ENCODE results near the gene DNAH8.

Gene DNAH8

DNA sequence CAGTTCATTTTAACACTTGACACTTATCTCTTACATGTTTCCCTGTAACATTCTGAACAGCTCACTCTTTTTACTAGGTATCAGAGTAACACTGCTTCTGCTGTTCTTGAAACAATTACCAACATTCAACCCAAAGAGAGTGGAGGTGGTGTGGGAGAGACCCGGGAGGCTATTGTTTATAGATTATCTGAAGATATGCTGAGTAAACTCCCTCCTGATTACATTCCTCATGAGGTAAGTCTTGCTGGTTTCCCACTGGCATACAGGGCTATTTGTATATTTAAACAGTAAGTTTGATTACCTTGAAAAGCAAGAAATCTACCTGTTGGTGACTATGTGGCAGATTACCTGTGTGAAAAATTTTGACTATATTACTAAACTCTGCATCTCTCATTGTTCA, 293.6 kb downstream of the DNAH8 start:
- Histone ChIP-seq H3K27ac (ENCODE audit: low read depth, low read length) (no peak overlapping the region), H3K9ac (ENCODE audit: low read depth in 1 of 2, low read length in 2 of 2) (no peak overlapping the region), H3K4me1 (ENCODE audit: control insufficient read depth in 1 of 2, insufficient read depth in 2 of 2, low read length in 2 of 2) (no peaks in the 10 kb centered on the region), H3K36me3 (ENCODE audit: control insufficient read depth in 1 of 2, insufficient read depth in 2 of 2, low read length in 2 of 2) (no peaks in the 10 kb centered on the region), H3K9me3 (ENCODE audit: control insufficient read depth in 1 of 2, low read length in 2 of 2) (no peaks in the 10 kb centered on the region), H3K4me3 (ENCODE audit: low read depth in 1 of 2, low read length in 2 of 2) (no peak overlapping the region), H3K27me3 (ENCODE audit: control insufficient read depth in 1 of 2, insufficient read depth in 2 of 2, low read length in 2 of 2) (peaks cover 0 to 11% of the 10 kb centered on the region in 2 donors)

DNA sequence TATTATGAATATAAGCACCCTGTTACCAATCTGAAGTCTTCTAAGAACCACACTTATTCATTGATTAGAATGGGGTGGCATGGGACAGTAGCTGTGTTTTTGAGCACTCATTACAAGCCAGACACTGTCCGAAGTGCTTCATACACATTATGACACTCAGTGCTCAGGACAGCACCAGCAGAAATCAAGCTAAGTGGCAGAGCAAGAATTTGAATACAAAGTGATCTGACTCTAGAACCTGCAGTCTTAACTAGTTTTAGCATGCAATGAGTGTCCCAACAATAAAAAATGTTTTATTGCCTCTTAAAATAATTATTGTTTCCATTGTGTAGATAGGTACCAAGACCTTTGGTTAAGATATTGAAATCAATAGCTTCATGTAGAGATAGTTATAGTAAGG, 294.4 kb downstream of the DNAH8 start:
- no peak overlapping the region for H3K4me3 ChIP-seq (ENCODE audit: low read depth in 1 of 2, low read length in 2 of 2)

DNA sequence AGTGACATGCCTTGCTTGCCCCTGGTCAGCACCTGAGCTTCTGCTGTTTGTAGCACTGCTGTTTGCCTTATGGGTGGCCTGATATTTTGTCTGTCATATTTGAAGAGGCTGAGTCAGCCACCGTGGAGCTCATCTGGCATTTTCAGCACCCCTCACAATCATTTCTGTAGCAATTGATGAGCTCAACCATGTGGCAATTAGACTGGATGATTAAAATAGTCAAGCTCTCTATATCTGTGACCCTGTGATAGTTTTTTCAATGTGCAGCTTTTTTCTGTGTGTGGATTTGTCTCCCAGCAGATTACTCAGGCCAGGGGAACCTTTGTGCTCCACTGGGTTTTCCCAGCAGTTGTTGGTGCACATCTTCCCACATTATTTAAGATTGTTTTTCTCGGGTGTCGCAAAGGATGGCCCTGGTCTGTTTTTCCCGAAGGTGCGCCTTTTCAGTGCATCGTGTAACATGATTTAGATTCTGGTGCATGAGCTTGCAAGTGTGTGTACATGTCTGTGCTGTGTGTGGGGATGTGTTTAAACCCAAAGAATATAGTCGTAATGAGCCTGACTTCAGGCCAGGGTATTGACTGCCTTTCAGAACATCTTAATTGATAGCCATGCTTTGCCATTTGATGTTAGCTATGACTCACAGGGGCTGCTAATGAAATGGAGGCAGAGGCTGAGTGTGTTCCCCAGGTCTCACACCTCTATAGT, 301.9 kb downstream of the DNAH8 start:
- no peak overlapping the region for H3K27ac ChIP-seq (ENCODE audit: low read depth, low read length)
- no peak overlapping the region for H3K9ac ChIP-seq (ENCODE audit: low read depth in 1 of 2, low read length in 2 of 2)
- H3K36me3 ChIP-seq (ENCODE audit: control insufficient read depth in 1 of 2, insufficient read depth in 2 of 2, low read length in 2 of 2), result no peaks in the 10 kb centered on the region
- H3K4me3 ChIP-seq (ENCODE audit: low read depth in 1 of 2, low read length in 2 of 2), result no peak overlapping the region
- no peaks in the 10 kb centered on the region for H3K4me1 ChIP-seq (ENCODE audit: control insufficient read depth in 1 of 2, insufficient read depth in 2 of 2, low read length in 2 of 2)
- peaks cover 0 to 3% of the 10 kb centered on the region in 2 donors for H3K27me3 ChIP-seq (ENCODE audit: control insufficient read depth in 1 of 2, insufficient read depth in 2 of 2, low read length in 2 of 2)
- no peaks in the 10 kb centered on the region for H3K9me3 ChIP-seq (ENCODE audit: control insufficient read depth in 1 of 2, low read length in 2 of 2)

More for the DNA sequence above, 294.4 kb downstream of the DNAH8 start:
- peaks cover 0 to 11% of the 10 kb centered on the region in 2 donors for H3K27me3 ChIP-seq (ENCODE audit: control insufficient read depth in 1 of 2, insufficient read depth in 2 of 2, low read length in 2 of 2)
- H3K36me3 ChIP-seq (ENCODE audit: control insufficient read depth in 1 of 2, insufficient read depth in 2 of 2, low read length in 2 of 2), result no peaks in the 10 kb centered on the region
- no peaks in the 10 kb centered on the region for H3K4me1 ChIP-seq (ENCODE audit: control insufficient read depth in 1 of 2, insufficient read depth in 2 of 2, low read length in 2 of 2)
- H3K27ac ChIP-seq (ENCODE audit: low read depth, low read length), result no peak overlapping the region
- H3K9me3 ChIP-seq (ENCODE audit: control insufficient read depth in 1 of 2, low read length in 2 of 2), result no peaks in the 10 kb centered on the region
- no peak overlapping the region for H3K9ac ChIP-seq (ENCODE audit: low read depth in 1 of 2, low read length in 2 of 2)

DNA sequence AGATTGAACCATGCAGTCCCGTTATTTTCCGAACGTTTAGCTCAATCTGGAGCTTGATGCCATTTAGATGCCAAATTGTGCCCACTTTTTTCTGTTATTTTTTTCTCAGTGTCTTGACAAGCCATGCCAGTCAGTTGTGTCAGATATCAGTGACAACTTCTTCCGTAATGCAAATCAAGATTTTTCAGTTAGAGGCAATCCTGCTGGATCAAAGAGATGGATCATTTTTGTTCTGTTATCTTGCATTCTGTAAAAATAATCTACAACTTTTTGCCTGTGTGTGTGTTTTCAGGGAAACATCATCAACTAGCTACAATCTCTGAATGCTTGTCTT, 302.4 kb downstream of the DNAH8 start:
- H3K4me1 ChIP-seq (ENCODE audit: control insufficient read depth in 1 of 2, insufficient read depth in 2 of 2, low read length in 2 of 2), result no peaks in the 10 kb centered on the region

DNA sequence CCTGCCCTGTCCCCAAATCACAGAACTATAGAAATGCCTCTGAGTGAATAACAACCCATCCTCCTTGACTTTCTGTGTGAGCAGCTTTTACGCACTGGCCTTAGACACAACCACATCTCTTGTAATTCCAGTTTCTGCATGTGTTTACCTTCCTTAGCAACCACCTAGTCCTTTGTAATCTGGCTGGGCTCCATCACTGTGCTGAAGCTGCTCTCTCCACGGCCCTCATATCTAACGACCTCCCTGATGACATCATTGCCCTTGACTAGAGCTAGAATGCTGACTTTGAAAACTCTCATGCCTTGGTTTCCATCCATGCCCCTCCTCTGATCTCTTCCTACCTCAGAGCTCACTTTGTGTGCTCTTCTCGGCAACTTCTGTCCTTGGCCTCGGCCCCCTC, 303.0 kb downstream of the DNAH8 start:
- H3K4me1 ChIP-seq (ENCODE audit: control insufficient read depth in 1 of 2, insufficient read depth in 2 of 2, low read length in 2 of 2), result no peaks in the 10 kb centered on the region
- H3K27me3 ChIP-seq (ENCODE audit: control insufficient read depth in 1 of 2, insufficient read depth in 2 of 2, low read length in 2 of 2), result no peaks in the 10 kb centered on the region
- H3K9me3 ChIP-seq (ENCODE audit: control insufficient read depth in 1 of 2, low read length in 2 of 2), result no peaks in the 10 kb centered on the region
- H3K27ac ChIP-seq (ENCODE audit: low read depth, low read length), result no peak overlapping the region
- H3K36me3 ChIP-seq (ENCODE audit: control insufficient read depth in 1 of 2, insufficient read depth in 2 of 2, low read length in 2 of 2), result no peaks in the 10 kb centered on the region
- H3K9ac ChIP-seq (ENCODE audit: low read depth in 1 of 2, low read length in 2 of 2), result no peak overlapping the region
- no peak overlapping the region for H3K4me3 ChIP-seq (ENCODE audit: low read depth in 1 of 2, low read length in 2 of 2)

More for the DNA sequence above, 302.4 kb downstream of the DNAH8 start:
- Histone ChIP-seq H3K9ac (ENCODE audit: low read depth in 1 of 2, low read length in 2 of 2) (no peak overlapping the region), H3K4me3 (ENCODE audit: low read depth in 1 of 2, low read length in 2 of 2) (no peak overlapping the region), H3K36me3 (ENCODE audit: control insufficient read depth in 1 of 2, insufficient read depth in 2 of 2, low read length in 2 of 2) (no peaks in the 10 kb centered on the region), H3K27me3 (ENCODE audit: control insufficient read depth in 1 of 2, insufficient read depth in 2 of 2, low read length in 2 of 2) (no peaks in the 10 kb centered on the region), H3K9me3 (ENCODE audit: control insufficient read depth in 1 of 2, low read length in 2 of 2) (no peaks in the 10 kb centered on the region), H3K27ac (ENCODE audit: low read depth, low read length) (no peak overlapping the region)

DNA sequence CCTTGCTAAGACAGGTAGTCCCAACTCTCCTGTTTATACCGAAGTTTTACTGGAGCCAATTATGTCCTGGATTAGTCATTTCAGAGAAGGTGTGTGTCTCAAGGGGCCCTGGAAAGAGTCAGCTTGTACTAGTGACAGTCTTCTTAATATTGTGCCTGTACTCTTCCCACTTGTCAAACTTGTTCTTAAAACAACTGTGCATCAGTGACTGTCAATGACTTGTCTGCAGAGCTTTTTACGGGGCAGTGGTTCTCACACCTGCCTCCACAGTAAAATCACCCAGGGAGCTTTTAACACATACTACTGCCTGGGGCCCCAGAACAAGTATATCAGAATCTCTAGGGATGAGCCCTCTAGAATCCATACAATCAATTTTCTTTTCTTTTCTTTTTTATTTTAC, 305.0 kb downstream of the DNAH8 start:
- H3K4me3 ChIP-seq (ENCODE audit: low read depth in 1 of 2, low read length in 2 of 2), result no peak overlapping the region
- no peak overlapping the region for H3K9ac ChIP-seq (ENCODE audit: low read depth in 1 of 2, low read length in 2 of 2)
- no peaks in the 10 kb centered on the region for H3K9me3 ChIP-seq (ENCODE audit: control insufficient read depth in 1 of 2, low read length in 2 of 2)
- peaks cover 0 to 7% of the 10 kb centered on the region in 2 donors for H3K27me3 ChIP-seq (ENCODE audit: control insufficient read depth in 1 of 2, insufficient read depth in 2 of 2, low read length in 2 of 2)
- no peaks in the 10 kb centered on the region for H3K36me3 ChIP-seq (ENCODE audit: control insufficient read depth in 1 of 2, insufficient read depth in 2 of 2, low read length in 2 of 2)
- no peak overlapping the region for H3K27ac ChIP-seq (ENCODE audit: low read depth, low read length)
- H3K4me1 ChIP-seq (ENCODE audit: control insufficient read depth in 1 of 2, insufficient read depth in 2 of 2, low read length in 2 of 2), result no peaks in the 10 kb centered on the region

DNA sequence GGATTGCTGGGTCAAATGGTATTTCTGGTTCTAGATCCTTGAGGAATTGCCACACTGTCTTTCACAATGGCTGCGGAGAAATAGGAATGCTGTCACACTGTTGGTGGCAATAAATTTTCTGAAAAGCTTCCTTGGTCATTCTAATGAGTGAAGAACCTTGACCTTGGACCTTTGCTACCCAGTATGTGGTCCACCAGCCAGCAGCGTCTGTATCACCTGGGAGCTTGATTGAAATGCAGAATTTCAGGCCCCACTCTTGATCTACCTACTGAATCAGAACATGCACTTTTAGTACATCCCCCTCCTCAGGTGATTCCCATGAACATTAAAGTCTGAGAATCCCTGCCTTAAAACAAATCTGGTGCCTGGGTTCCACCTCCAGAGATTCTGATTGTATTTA, 305.9 kb downstream of the DNAH8 start:
- Histone ChIP-seq H3K9me3 (ENCODE audit: control insufficient read depth in 1 of 2, low read length in 2 of 2) (no peaks in the 10 kb centered on the region), H3K36me3 (ENCODE audit: control insufficient read depth in 1 of 2, insufficient read depth in 2 of 2, low read length in 2 of 2) (no peaks in the 10 kb centered on the region), H3K27ac (ENCODE audit: low read depth, low read length) (no peak overlapping the region), H3K4me1 (ENCODE audit: control insufficient read depth in 1 of 2, insufficient read depth in 2 of 2, low read length in 2 of 2) (no peaks in the 10 kb centered on the region), H3K27me3 (ENCODE audit: control insufficient read depth in 1 of 2, insufficient read depth in 2 of 2, low read length in 2 of 2) (peaks cover 0 to 9% of the 10 kb centered on the region in 2 donors), H3K4me3 (ENCODE audit: low read depth in 1 of 2, low read length in 2 of 2) (no peak overlapping the region), H3K9ac (ENCODE audit: low read depth in 1 of 2, low read length in 2 of 2) (no peak overlapping the region)

DNA sequence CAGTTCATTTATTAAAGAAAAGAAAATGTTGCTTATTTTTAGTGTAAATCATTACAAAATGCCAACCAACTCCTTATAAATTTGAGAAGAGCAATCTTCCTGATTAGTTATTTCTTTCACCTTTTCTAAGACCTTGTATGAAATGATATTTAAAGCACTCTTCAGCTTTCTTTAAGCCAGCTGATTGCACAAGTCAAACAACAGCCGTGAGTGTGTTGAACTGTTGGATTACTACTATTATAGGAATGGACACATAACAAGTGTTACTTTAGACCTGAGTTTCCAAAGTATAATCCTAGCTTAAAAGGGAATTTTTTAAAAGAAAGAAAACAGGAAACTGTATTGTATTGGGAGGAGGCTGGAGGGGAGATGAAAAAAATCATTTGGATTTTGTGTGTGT, 306.7 kb downstream of the DNAH8 start:
- H3K9me3 ChIP-seq (ENCODE audit: control insufficient read depth in 1 of 2, low read length in 2 of 2), result no peaks in the 10 kb centered on the region
- no peak overlapping the region for H3K27ac ChIP-seq (ENCODE audit: low read depth, low read length)
- no peak overlapping the region for H3K4me3 ChIP-seq (ENCODE audit: low read depth in 1 of 2, low read length in 2 of 2)
- no peak overlapping the region for H3K9ac ChIP-seq (ENCODE audit: low read depth in 1 of 2, low read length in 2 of 2)
- no peaks in the 10 kb centered on the region for H3K36me3 ChIP-seq (ENCODE audit: control insufficient read depth in 1 of 2, insufficient read depth in 2 of 2, low read length in 2 of 2)
- no peaks in the 10 kb centered on the region for H3K4me1 ChIP-seq (ENCODE audit: control insufficient read depth in 1 of 2, insufficient read depth in 2 of 2, low read length in 2 of 2)
- peaks cover 0 to 13% of the 10 kb centered on the region in 2 donors for H3K27me3 ChIP-seq (ENCODE audit: control insufficient read depth in 1 of 2, insufficient read depth in 2 of 2, low read length in 2 of 2)

DNA sequence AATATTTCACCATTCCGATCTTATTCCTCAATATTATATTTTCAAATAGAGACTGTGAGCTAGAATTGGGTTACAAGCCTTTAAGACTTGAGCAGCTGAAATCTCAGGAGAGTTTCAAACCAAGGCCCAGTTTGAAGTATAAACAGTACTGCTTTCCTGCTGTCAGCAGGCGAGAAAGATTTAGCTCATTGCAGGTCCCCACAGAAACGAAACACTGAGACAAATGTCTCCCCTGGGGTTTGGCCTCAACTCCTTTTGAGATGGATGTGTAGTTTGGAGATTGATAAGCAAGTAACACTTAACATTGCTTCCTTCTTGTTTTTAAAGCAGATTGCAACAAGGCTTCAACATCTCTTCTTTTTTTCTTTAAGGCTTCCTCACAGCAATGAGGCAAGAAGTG, 311.1 kb downstream of the DNAH8 start:
- Histone ChIP-seq H3K27ac (ENCODE audit: low read depth, low read length) (no peak overlapping the region), H3K27me3 (ENCODE audit: control insufficient read depth in 1 of 2, insufficient read depth in 2 of 2, low read length in 2 of 2) (peaks cover 0 to 13% of the 10 kb centered on the region in 2 donors), H3K9me3 (ENCODE audit: control insufficient read depth in 1 of 2, low read length in 2 of 2) (no peaks in the 10 kb centered on the region)

DNA sequence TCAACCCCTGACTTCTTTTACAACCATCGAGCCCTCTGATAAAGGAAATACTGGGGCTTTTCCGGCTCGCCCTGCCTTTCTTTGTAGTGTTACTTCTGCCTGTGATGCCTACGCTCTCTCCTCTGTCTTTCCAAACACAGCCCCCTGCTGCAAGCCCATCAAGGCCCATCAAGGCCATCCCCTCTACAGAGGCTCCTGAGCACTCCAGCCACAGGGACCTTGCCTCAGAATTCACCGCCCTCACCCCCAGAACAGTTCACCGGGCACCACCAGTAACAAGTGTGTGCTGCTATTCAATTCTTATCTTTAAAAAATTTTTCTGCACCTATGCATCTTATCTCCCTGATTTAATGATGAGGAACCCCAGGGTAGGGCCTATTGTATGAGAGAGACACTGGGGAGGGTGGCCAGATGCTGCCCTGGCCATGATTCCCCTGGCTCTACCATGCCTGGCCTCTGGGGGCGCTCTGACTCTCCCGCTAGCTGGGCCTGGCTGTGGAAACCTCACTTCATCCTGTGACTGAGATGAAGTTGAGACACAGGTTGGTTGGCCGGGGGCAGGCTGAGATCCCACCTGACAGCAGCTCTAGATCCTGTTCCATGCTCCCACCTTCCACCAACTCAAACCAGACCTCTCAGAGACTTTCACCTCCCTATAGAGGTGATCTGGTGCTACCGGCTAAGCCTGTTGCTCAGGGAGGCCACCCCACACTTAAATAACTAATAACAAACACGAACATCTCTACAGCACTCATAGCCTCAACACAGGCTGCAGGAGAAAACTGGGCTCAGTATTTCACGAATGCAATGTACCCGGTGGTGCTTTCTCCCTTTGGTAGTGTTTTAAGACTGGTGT, 314.3 kb downstream of the DNAH8 start:
- Histone ChIP-seq H3K36me3 (ENCODE audit: control insufficient read depth in 1 of 2, insufficient read depth in 2 of 2, low read length in 2 of 2) (no peaks in the 10 kb centered on the region), H3K9ac (ENCODE audit: low read depth in 1 of 2, low read length in 2 of 2) (no peak overlapping the region), H3K4me1 (ENCODE audit: control insufficient read depth in 1 of 2, insufficient read depth in 2 of 2, low read length in 2 of 2) (no peaks in the 10 kb centered on the region), H3K27ac (ENCODE audit: low read depth, low read length) (no peak overlapping the region), H3K4me3 (ENCODE audit: low read depth in 1 of 2, low read length in 2 of 2) (no peak overlapping the region), H3K27me3 (ENCODE audit: control insufficient read depth in 1 of 2, insufficient read depth in 2 of 2, low read length in 2 of 2) (peaks cover 3 to 15% of the 10 kb centered on the region in 2 donors), H3K9me3 (ENCODE audit: control insufficient read depth in 1 of 2, low read length in 2 of 2) (no peaks in the 10 kb centered on the region)

More for the DNA sequence above, 311.1 kb downstream of the DNAH8 start:
- H3K4me1 ChIP-seq (ENCODE audit: control insufficient read depth in 1 of 2, insufficient read depth in 2 of 2, low read length in 2 of 2), result no peaks in the 10 kb centered on the region
- H3K4me3 ChIP-seq (ENCODE audit: low read depth in 1 of 2, low read length in 2 of 2), result no peak overlapping the region
- no peaks in the 10 kb centered on the region for H3K36me3 ChIP-seq (ENCODE audit: control insufficient read depth in 1 of 2, insufficient read depth in 2 of 2, low read length in 2 of 2)
- H3K9ac ChIP-seq (ENCODE audit: low read depth in 1 of 2, low read length in 2 of 2), result no peak overlapping the region

All from duodenal mucosa (tissue), 2 donors.